ENCODE data around the gene ERVMER34-1.

The ERVMER34-1 gene

GRCh38 chr4:52716364-52717151, 34.7 kb downstream of the ERVMER34-1 start:
- DNase-seq = no peak

GRCh38 chr4:52715914-52716313, 35.3 kb downstream of the ERVMER34-1 start:
- DNase-seq = no peak

- DNase-seq = no peak
These were observed 35.8 kb downstream of the ERVMER34-1 start for GRCh38 chr4:52715255-52715897.

- DNase-seq = no peak
These were observed 36.5 kb downstream of the ERVMER34-1 start for GRCh38 chr4:52714597-52715254.

GRCh38 chr4:52713456-52713937, 37.7 kb downstream of the ERVMER34-1 start:
- DNase-seq = peak; percentile 22

- peak; percentile 96 for DNase-seq
These were observed 38.7 kb downstream of the ERVMER34-1 start for GRCh38 chr4:52712251-52713130.

- no peak for DNase-seq
These were observed 39.4 kb downstream of the ERVMER34-1 start for GRCh38 chr4:52711834-52712250.

- DNase-seq = no peak
These were observed 40.0 kb downstream of the ERVMER34-1 start for GRCh38 chr4:52711272-52711671.

- no peak for DNase-seq
These were observed 42.1 kb downstream of the ERVMER34-1 start for GRCh38 chr4:52709155-52709554.

- no peak for DNase-seq
These were observed 46.6 kb downstream of the ERVMER34-1 start for GRCh38 chr4:52704661-52705060.

- DNase-seq = no peak
These were observed 47.1 kb downstream of the ERVMER34-1 start for GRCh38 chr4:52704133-52704532.

- no peak for DNase-seq
These were observed 50.0 kb downstream of the ERVMER34-1 start for GRCh38 chr4:52701207-52701606.

GRCh38 chr4:52694936-52695335, 56.3 kb downstream of the ERVMER34-1 start:
- DNase-seq = no peak

- DNase-seq = no peak
These were observed 57.7 kb downstream of the ERVMER34-1 start for GRCh38 chr4:52693492-52693891.
